ENCODE data around the gene PTPN9. TPM values are rescaled to one million over a fixed set of nuclear protein-coding genes. Genes with fewer than 3 reads are reported as not detected.

PTPN9 gene
- total RNA-seq, 1 donor from 2014 or later: 33.2 TPM

DNA sequence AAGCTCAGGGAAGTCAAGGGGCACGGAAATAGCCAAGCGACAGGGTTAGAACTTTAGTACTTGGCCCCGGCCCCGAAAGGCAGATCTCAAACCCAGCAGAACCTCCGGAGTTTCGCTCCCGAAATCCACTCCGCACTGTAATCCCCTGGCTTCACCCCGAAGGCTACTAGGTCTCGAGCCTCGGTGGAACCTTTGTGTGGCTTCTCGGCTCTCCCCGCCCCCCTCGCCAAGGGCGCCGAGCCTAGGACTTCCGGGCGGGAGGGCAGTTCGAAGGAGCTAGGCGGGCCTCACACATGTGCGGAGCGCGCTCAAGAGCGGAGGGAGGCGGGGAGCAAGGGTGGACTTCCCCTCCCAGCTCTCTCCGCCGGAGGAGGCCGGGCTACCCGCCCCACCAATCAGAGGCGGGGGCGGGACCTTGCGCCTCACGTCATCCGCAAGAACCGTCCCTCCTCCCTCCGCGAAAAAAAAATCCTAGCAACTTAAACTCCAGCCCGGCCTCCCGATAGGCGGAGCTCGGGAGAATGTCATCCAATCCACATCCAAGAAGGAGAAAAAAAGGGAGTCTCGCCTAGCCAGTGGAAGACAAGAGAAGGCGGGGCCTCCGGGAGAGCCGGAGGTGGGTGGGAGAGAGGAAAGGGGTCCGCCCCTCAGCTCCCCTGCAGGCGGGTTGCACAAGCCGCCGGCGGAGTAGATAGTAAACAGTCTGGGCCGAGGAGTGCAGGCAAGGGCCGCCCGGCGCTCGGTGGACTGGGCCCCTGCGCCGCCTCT is 125.2 kb downstream of the PTPN9 start:
- TF ChIP-seq, protein P1, sequence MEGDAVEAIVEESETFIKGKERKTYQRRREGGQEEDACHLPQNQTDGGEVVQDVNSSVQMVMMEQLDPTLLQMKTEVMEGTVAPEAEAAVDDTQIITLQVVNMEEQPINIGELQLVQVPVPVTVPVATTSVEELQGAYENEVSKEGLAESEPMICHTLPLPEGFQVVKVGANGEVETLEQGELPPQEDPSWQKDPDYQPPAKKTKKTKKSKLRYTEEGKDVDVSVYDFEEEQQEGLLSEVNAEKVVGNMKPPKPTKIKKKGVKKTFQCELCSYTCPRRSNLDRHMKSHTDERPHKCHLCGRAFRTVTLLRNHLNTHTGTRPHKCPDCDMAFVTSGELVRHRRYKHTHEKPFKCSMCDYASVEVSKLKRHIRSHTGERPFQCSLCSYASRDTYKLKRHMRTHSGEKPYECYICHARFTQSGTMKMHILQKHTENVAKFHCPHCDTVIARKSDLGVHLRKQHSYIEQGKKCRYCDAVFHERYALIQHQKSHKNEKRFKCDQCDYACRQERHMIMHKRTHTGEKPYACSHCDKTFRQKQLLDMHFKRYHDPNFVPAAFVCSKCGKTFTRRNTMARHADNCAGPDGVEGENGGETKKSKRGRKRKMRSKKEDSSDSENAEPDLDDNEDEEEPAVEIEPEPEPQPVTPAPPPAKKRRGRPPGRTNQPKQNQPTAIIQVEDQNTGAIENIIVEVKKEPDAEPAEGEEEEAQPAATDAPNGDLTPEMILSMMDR (IDR thresholded peaks at IDR 0.05): no peak
- no peaks in the 10 kb centered on the region for H3K36me3 Mint-ChIP-seq (ENCODE audit: low read depth)
- H3K9me3 Mint-ChIP-seq (ENCODE audit: low read depth): no peaks in the 10 kb centered on the region
- DNase-seq (ENCODE audit: low spot score): peak; percentile 99
- H3K27me3 Mint-ChIP-seq (ENCODE audit: low read depth): no peaks in the 10 kb centered on the region
- peaks cover 40% of the 10 kb centered on the region for H3K4me1 Mint-ChIP-seq (ENCODE audit: low read depth)
- H3K4me3 Mint-ChIP-seq (ENCODE audit: unreplicated experiment): peak overlapping the region; percentile 92
- H3K27ac Mint-ChIP-seq (ENCODE audit: unreplicated experiment): peak overlapping the region; percentile 96

DNA sequence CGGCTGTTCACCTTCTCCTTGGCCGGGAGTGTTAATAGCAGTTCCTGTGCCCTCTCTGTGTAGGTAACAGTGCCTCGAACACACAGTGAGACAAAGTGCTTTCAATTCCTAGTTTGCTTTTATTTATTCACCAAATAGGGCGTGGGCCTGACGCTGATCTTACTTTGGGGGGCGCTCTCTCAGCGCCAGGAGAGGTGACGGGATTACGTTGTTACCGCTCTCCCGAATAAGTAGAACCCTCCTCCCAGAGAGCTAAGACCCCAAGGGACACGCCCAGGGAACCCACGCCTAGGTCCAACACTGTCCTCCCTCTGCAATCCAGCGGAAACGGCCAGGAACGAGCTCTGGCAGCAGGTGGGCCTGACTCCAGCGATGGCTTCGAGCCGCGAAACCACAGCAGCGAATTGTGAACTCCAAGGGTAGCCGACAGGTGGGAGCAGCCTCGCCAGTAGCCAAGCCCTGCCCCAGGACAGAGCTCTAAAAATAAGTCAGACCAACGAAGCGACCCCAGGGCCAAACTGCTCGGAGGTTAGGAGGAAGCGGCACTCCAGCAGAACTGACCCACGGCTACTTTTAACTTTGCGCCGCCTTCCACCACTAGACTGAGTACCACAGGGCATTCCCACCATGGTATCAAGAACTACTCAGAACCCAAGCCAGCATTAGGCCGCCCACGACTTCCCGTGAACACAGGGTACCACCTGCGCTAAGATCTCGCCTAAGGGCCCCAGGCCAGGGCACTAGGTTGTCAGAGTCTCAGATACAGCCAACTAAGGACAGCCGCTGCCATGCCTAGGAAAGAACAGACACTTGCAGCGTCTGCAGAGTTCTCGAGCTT is 126.0 kb downstream of the PTPN9 start:
- peaks cover 41% of the 10 kb centered on the region for H3K4me1 Mint-ChIP-seq (ENCODE audit: low read depth)
- H3K27ac Mint-ChIP-seq (ENCODE audit: unreplicated experiment): peak overlapping the region; percentile 96
- H3K4me3 Mint-ChIP-seq (ENCODE audit: unreplicated experiment): peak overlapping the region; percentile 92
- peak; percentile 95 for DNase-seq (ENCODE audit: low spot score)
- no peaks in the 10 kb centered on the region for H3K27me3 Mint-ChIP-seq (ENCODE audit: low read depth)
- TF ChIP-seq, protein P1 (IDR thresholded peaks at IDR 0.05): peak; percentile 65
- no peaks in the 10 kb centered on the region for H3K36me3 Mint-ChIP-seq (ENCODE audit: low read depth)
- no peaks in the 10 kb centered on the region for H3K9me3 Mint-ChIP-seq (ENCODE audit: low read depth)

DNA sequence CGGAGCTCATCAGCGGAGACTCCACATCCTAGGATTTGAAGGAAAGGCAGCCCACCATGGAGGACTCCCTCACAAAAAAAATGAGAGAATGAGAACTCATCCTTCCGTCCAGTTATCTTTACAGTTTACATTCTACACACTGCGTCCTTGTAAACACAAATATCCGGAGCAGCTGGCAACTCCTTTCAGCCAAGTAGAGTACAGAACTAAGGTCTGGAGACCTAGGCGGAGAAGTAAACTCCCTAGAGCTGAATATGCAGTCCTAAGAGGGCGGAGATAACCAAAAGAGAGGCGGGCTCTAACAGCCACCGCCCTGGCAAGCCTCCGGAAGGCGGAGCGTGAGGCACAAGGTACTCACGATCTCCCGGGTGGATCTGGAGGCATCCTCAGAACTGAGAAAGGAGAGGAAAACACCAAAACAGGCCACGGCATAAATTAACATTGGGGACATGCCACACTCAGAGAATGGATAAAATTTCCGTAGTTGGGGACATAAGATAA is 126.7 kb downstream of the PTPN9 start:
- Mint-ChIP-seq H3K9me3 (ENCODE audit: low read depth) (no peaks in the 10 kb centered on the region), H3K36me3 (ENCODE audit: low read depth) (no peaks in the 10 kb centered on the region), H3K4me3 (ENCODE audit: unreplicated experiment) (peak overlapping the region; percentile 92), H3K27ac (ENCODE audit: unreplicated experiment) (peak overlapping the region; percentile 96), H3K27me3 (ENCODE audit: low read depth) (no peaks in the 10 kb centered on the region), H3K4me1 (ENCODE audit: low read depth) (peaks cover 39% of the 10 kb centered on the region)
- DNase-seq (ENCODE audit: low spot score): no peak
- TF ChIP-seq, protein P1 (IDR thresholded peaks at IDR 0.05): no peak

DNA sequence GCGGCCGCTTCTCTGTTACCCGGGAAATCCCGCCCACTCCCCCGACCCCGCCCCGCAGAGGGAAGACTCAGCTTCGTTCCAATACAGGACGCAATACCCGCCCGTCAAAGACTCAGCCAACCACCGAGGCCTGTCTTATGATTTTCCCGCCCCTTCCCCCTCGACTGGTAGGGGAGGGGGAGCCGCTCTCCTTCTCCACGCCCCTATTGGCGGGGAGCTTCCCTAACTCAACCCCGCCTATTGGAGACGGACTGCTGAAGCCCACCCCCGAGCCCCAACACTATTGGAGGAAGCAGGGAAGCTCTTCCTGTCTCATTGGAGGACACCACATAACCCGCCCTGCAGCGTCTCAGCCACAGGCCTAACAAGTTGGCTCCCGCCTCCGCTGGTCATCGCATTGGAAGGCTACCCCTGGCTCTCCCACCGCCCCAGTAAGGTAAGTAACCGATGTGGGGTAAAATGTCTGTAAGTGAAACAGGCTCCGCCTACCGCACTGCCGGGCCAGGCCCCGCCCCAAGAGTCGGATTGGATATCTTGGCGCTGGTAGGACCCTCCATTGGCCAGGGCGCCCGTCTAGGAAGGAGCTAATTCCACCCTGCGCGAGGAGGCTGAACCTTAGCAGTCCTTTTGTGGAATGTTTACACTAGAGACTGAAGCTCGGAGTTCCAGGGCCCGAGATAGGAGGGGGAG is 127.3 kb downstream of the PTPN9 start, which contains the start of gene SIN3A:
TSS of gene SIN3A (minus strand) at position 17 of the 690 bp plus-strand sequence. CDS start 21,315 bp downstream, outside the sequence.
- H3K4me1 Mint-ChIP-seq (ENCODE audit: low read depth): peaks cover 33% of the 10 kb centered on the region
- H3K27ac Mint-ChIP-seq (ENCODE audit: unreplicated experiment): peak within 1 kb of the TSS; percentile 98
- TF ChIP-seq, protein P1 (IDR thresholded peaks at IDR 0.05): no peak
- peak within 1 kb of the TSS; percentile 96 for H3K4me3 Mint-ChIP-seq (ENCODE audit: unreplicated experiment)
- no peaks in the 10 kb centered on the region for H3K36me3 Mint-ChIP-seq (ENCODE audit: low read depth)
- no peaks in the 10 kb centered on the region for H3K27me3 Mint-ChIP-seq (ENCODE audit: low read depth)
- H3K9me3 Mint-ChIP-seq (ENCODE audit: low read depth): no peaks in the 10 kb centered on the region
- peak; percentile 100 for DNase-seq (ENCODE audit: low spot score)
